Keratinocyte (primary cell): ENCODE data around the gene FHIT.

ENCODE experiments used
- CTCF ChIP-seq, 3 experiments: IDR thresholded peaks in 1 of 3; conservative IDR thresholded peaks in 1 of 3; optimal IDR thresholded peaks in 1 of 3; 2 replicates in 2 of 3; 3 replicates in 1 of 3; pipeline versions ENCODE3 to v1.5.1; 2011; ENCODE audit warnings: low read length in 3 of 3, mild to moderate bottlenecking in 3 of 3, moderate library complexity in 2 of 3, control low read depth in 1 of 3, inconsistent platforms in 1 of 3; ENCODE audit not compliant: insufficient read depth in 2 of 3; ENCODE audit errors: extremely low read depth in 1 of 3
- EZH2 ChIP-seq: IDR thresholded peaks from one replicate; pipeline ENCODE4 v1.6.1; 2012; ENCODE audit warnings: inconsistent platforms, mild to moderate bottlenecking, low read length, moderate library complexity

GRCh38 chr3:60912142-60912541 is 339.1 kb downstream of the FHIT start:
- TF ChIP-seq CTCF (optimal IDR thresholded peaks at IDR 0.05 in 1 of 3, IDR thresholded peaks at IDR 0.05 in 1 of 3, conservative IDR thresholded peaks at IDR 0.05 in 1 of 3; ENCODE audit: extremely low read depth in 1 of 3, insufficient read depth in 2 of 3, low read length in 3 of 3) (no peak), EZH2 (no peak)
